Measurements from ENCODE around the gene ROBO1.

The ROBO1 gene

DNA sequence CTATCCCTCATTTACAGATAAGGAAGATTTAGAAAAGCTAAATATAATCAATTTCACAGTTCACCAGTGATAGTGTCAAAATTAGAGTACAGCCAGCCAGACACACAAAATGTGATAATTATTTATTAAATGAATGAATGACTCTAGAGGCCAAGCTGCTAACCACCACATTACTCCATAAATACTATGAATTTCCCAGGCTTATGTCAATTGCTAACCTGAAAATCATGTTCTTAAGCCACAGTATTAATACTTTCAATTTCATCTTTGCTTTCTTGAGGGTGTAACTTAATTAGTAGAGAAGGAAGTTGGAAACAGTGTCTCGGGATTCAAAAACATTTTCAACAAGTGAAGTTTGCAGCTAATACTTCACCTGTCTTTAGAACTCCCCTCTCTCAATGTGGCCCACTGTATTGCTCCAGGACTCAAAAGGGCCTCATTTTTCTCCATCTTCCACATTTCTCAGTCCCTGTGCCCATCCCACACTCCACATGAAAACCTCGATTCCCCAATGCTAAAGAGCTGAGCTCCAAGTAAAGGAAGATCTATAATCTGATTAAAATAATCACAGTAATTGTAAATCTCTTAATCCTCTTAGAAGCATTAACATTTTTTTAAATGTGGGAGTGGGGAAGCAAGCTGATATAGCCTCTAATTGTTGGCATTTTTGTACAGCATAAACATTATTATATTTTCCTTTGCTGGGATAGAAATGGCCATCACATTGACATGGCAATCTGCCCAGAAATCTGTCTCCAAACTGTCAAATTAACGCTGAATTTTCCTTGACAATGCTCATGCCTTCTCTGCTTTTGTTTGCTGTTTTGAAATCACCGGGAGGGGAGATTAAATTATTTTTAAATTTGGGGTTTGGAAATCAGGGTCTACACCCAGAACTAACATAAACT, 765.1 kb downstream of the ROBO1 start:
- peak; percentile 16 for DNase-seq

DNA sequence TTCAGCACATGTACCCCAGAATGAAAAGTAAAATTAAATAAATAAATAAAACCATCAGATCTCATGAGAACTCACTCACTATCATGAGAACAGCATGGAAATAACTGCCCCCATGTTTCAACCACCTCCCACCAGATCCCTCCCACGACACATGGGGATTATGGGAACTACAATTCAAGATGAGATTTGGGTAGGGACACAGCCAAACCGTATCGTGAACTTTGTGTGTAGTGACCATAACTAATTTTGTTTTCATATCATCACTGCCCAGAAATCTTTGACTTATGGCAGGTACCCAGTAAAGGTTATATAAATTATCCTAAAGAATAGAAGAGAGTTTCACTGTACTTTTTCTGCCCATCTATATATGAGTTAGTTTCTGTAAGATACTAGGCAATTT, 766.5 kb downstream of the ROBO1 start:
- no peak for DNase-seq

DNA sequence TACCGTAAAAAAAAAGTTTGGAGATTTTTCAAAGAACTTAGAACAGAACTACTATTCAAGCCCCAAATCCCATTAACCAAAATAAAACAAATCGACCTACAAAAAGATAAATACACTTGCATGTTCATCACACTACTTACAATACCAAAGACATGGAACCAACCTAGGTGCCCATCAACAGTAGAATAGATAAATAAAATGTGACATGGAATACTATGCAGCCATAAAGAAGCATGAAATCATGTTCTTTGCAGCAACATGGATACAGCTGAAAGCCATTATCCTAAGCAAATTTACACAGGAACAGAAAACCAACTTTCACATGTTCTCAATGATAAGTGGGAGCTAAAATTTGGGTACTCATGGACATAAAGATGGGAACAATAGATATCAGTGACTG, 768.7 kb downstream of the ROBO1 start:
- DNase-seq: no peak

DNA sequence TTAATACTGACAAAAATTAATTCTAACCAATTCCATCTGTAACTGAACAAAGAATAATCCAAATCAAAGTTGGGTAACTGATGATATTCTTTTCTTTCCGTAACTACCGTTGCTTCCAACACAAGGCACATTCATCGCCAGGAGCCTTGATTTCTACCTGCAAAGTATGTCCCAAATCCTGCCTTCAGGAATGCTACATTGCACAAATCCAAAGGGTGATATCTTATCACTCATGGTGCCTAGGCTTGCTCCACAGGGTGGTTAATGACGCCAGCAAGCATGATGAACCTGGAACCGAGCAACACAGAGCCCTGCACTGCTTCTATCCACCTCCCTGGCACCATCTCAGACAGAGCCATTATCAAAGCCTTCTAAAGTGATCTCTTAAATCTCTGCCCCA, 772.7 kb downstream of the ROBO1 start:
- DNase-seq: no peak

DNA sequence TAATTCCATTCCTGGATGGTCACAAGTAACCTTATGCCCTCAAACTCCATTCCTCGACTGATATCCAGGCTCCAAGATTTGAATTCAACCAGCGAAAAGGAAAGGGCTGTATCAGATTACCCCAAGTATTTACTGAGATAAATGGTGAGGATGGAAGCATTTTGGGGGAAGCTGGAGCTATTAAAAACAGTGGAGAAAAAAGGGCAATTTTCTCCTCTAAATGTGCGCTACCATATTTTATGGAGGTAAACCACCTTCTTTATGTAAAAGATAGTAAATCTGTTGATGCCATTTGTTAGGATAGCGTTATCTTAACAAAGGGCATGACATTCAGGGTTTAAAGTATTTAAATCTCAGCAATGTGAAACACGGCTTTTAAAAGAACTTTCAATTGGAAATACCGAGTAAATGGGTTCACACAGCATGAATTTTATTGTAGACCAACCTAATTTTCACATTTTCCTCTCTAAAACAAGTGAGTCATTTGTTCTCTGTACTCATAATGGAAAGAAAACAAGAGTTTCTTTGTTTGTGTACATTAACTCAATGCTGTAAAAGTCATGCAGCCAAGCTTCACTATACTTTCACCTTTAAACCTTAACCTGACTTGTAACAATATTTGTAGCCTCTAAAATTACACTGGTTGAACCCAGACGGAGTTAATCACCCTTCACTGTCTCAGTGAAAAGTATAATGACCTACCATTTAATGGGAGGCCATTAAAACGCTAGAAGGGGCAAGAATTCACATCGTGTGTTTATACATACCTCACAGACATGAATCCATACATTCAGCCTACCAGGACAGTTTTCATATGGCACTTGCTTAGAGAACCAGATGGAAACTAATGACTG, 773.4 kb downstream of the ROBO1 start:
- no peak for DNase-seq

DNA sequence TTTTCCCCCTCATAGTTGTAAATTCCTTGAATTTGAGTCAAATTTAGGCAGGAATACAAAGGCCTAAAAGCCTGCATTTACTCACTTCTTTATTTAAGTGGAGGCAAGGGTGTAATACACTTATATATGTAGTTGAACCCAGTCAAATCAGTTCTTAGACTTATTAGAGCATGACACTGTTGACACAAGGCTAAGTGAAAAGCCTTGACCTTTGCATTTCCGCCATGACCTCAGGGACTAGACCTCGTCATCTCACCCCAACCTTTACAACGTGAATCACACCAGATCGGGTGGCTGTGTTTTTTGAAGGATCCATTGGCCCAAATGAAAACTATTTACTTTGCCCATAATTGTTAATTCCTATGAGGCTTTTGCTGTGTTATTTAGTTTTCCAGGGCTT, 774.4 kb downstream of the ROBO1 start:
- DNase-seq: no peak

DNA sequence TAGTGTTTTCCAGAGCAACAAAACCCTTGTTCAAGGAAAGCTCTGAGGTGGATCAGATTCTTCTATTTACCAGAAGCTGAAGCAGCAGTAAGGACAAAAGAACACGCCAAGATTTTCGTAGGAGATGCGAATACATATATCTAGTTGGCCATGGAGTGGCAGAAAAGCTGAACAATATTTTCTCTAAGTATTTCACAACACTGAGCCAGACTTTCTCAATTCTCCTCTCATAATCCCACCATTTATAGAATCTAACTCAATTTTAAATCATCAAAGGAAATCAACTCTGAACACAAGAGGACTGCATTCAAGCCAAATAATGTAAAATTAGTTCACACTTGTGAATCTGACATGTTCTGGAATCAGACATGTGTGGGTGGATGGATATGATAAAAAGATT, 775.0 kb downstream of the ROBO1 start:
- DNase-seq: no peak

DNA sequence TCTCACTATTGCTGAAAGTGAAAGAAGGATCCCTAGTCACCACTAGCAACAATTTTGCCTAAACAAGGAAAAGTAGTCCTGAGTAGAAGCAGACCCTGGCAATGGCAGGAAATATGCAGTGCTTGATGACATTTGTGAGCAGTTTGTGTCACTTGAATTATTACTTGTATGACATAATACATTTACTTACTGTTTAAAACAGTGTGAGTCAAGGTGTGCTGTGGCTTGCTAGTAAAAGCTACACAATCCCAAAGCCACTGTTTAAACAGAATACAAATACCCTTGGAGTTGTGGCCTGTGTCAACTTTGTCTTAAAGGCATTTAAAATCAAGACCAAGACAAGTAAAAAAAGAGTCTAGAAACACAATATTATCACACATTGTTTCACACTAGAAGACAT, 775.4 kb downstream of the ROBO1 start:
- DNase-seq: no peak

DNA sequence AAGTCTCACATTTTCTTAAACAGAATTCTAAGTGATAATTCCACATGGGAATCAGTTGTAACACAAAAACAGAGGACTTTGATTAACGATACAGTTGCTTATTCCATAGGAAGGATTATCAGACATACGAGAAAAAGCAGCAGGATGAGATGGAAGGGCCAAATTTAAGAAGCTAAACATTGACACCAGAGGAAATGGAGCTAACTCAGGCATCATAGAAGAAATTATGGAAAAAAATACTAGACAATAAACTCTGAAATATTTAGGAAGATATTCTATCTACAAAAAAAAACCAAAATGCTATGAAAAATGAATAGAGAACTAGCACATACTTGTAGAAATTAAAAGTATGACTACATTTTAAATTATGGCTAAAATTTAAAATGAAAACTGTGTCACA, 776.1 kb downstream of the ROBO1 start:
- no peak for DNase-seq

DNA sequence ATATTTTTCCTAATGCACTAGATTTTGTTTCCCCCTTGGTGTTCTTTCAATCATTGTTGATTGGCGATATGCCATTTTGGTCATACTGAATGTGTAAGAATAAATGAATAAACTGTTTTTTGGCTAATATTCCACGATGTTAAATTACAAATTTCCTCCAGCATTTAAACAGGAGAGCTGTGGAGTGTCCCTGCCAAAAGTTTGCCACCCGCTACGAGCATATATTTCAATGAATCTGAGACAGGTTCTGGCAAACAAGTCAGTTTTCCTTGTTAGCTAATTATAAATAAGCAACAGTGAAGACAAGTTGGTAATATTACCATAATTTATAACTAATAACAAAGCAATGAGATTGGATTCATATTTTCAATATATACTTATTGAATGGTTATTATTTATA, 777.6 kb downstream of the ROBO1 start:
- DNase-seq: no peak

DNA sequence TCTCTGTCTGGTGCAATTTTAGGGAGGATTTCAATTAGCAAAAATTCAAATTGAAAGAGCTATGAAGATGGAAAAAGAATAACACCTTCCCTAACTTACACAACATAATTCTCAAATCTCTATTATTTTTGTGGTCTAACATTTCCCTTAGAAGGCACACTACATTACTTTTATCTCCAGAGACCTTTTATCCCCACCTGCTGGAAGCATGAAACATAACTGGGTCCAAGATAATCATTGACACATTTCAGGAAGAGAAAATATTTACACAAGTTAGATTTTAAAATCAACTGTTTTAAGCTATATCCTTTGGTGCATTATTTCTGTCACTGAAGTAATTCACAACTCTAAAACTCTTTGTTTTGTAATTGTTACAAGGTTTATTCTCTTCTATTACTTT, 779.5 kb downstream of the ROBO1 start:
- DNase-seq: no peak

DNA sequence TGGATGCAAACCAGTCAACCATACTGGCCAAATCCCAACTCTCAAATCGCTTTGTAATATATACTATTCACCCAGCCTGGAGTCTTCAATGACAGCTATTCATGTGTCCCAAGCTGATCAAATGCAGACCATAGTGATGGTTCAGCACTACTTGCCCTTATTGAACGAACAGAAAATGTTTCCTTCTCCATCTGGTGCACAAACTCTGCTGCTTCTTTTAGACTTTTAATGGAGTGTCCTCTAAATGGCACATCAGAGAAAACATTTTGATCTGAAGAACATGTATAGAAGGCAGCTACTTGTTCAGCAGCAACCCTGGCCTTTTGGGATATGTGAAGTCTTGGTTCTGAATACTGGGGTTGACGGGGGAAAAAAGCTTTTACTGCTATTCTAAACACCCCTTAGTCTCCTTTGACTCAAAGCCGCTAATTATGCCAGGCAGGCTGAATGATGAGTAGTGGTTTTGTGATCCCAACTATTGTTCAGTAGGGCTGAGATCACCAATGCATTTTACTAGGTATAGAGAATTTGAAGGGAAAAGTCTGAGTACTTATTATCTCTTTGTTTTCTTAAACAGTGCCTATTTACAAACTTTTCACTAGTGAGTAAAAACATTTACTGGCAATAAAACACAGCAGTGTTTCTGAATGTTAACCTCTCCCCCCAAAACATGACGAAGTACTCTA, 781.2 kb downstream of the ROBO1 start:
- no peak for DNase-seq

DNA sequence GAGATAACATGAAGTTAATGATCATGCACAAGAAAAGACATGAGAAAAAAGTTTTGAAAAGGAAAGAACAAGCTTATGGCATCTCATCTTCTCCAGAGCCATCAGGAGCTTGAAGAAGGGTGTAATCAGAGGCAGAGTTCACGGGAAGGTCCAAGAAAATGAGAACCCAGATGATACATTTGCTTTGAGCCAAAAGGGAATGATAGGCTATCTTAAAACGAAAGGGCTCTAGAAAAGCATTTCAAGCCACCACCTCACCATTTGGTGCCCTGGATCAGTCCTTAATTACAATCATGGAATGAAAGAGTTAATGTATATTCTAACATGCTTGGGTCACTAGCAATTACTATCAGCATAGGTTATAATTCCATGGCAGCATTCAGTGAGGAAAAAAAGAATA, 781.8 kb downstream of the ROBO1 start:
- no peak for DNase-seq

DNA sequence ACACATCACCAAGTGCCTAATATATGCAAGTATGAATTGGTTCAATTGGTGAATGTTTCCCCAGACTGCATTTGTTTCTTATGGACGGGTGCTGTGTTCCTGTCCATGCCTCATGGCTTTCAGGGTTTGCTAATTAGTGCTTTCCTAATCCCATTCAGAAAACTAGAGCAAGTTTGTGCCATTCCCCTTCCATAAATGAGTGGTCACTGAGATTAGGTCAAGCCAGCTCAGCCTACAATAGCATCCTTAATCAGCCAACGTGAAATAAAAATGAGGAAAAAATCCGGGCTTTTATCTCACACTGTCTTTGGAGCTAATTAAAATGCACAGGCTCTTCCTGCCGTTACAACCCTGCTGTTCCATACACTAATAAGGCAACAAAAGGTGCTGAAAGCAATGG, 788.8 kb downstream of the ROBO1 start:
- no peak for DNase-seq

DNA sequence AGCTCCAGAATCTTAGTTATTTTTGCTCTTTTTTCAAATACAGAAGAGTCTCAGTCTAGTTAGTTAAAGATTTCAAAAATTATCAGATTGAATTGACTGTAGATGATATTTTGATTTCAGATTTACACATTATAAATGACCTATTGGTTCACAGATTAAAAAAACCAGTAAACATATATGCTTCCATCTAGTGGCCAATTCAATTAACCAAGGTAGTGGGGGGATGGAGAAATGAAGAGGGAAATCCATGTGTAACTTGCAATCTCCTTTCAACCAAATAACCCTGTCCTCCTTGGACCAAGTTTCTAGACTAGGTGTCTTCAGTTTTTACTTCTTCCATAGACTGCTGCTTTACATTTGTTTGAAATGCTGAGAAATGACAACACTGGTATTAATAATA, 789.8 kb downstream of the ROBO1 start:
- no peak for DNase-seq

DNA sequence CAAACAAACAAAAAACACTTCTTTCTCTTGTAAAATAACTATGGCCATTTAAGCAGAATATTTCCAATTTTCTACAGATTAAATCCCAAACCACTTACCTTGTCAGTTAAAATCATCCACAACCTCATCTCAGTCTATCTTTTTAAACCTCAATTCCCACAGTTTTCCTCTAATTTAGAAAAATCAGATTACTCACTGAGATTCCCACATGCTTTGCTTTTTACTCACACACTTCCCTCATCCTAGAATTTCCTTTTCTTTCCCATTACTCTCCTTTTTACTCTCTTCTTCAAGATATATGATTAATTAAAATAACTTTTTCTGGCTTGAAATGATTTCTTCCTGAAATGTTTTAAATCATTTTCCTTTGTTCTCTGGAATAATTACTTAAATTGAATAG, 790.7 kb downstream of the ROBO1 start:
- no peak for DNase-seq

DNA sequence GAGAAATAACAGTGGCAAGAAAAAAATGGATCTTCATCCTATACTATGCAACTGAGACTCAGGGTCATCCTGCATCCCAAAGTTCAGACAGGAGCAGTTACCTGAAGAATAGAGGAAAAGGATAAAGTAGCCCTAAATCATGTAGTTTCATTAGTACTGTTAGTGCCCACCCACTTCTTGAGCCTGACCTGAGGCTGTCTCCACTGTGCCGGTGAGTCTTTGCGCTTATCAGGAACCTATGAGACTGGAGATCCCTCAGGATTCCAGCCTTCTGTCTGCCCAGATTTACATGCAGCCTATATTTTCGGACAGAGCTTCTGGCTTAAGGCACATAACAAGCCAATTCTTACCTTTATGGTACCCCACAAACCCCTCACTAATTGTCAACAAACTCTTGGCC, 791.6 kb downstream of the ROBO1 start:
- no peak for DNase-seq

DNA sequence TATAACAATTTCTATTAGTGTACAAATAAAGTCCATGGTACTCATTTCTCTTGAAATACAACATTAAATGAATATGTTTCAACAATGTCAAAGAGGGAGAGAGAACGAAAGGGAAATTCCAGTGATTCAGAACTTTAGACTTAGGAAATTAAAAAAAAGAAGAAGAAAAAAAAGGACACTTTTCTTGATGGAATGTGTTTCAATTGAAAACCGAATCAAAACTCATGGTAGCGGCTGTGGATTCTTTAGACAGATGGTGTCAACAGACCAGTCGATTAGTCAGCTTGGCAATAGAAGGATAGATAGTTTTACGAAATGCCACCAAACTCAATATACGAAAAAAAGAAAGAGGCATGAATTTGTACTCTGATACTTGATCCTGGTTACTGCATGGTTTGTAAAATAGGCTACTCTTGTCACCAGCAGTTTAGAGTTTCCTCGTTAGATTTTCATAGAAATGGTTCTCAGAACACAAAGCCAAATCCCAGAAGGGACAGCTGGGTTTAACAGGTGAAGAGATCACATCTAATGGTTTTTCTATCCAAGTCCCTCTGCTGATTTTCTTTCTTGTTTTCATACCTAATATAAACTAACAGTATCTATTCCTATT, 793.5 kb downstream of the ROBO1 start:
- peak; percentile 30 for DNase-seq

DNA sequence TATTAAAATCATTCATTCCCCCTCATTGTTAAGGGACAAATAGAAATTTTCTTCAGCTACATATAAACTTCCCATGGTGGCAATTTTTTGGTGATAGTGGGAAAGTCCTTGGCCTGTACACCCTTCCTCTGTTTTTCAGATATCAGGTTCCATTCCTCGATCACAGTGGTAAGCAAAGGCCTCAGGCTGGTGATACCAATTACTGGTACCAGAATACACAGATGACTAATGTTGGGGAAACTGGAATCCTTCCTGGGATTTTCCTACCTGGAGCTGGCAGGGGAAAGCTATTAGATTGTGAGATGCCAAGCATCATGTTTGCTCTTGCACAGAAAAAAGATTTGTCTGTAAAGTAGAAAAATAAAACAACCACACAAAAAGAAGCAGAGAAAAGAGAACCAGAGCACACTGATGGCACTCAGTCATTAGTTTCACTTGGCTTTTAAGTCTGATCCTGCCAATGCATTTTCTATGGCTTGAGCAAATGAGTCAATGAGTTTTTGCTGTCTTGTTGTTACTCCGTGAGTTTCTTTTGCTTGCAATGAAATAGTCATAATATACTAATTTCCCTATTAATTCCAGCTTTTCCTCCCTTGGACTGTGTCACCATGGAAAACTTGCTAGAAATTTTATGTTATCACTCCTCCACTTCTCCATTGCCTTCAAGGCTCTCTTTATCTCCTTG, 795.0 kb downstream of the ROBO1 start:
- DNase-seq: no peak

DNA sequence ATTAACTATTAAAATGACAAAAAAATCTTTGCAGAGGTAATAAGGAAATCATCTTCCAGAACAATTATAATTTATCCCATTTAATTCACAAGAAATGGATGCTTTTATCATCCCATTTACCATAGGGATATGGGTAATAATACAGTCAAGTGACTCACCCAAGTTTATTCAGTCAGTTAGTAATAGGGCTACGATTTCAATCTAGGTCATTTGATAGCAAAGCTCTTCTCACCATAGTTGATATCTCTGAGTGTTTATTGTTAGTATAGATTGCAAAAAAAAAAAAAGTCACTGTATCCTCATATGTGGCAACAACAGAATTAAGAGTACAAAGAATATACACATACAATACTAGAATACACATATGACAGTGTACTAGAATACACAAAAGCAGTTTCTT, 797.1 kb downstream of the ROBO1 start:
- DNase-seq: no peak

DNA sequence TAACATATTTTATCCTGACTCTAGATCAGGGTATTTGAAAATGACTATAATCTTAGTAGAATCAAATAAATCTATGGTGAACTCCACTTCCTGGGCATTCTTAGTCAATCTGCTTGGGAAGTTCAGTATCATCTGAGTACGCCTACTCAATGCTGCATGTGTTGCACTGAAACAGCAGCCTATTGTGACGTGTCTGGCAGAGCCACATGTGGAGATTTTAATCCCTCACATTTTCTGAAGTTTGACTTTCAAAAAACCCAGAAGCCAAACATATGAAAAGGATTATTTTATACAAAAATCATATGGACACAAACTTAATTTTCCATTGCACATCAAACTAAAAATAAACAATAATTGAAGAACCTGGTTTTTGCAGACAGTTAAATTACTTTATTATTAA, 798.3 kb downstream of the ROBO1 start:
- DNase-seq: no peak

DNA sequence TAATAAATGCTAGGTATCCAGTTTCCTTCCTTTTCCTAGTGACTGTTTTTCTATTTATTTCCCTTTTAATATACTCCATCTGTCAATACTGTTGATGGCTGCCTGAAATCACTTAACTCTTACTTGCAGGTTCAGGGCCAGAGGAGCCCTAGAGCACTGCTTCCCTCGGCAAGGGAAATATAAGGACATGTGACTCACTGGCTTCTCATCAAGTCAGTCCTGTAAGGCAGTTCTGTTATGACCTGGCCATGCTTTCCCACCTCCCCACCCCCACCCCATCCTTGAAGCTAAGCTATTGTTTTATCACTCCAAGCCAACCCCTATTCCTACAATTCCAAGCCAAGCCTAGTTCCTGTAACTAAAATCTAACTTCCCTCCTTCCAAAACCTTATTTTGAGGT, 800.7 kb downstream of the ROBO1 start:
- DNase-seq: no peak

DNA sequence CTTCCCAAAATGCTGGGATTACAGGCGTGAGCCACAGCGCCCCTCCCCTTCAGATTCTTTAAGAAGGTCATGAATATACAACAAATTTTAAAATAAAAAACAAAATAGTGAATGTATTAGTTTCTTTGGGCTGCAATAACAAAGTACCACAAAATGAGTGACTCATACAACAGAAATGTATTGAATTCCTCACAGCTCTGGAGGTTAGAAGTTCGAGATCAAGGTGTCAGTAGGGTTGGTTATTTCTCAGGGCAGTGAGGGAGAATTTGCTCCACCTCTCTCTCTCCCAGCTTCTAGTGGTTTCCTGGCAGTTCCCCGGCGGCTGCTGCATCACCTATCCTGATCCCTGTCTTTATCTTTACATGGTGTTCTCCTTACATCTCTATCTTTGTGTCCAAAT, 804.0 kb downstream of the ROBO1 start:
- DNase-seq: no peak
